Sigmoid colon (tissue), 4 donors: ENCODE data around the gene GNPNAT1.

Experiments
- POLR2AphosphoS5 ChIP-seq, 4 donors: sonication (generic); formaldehyde crosslinking; IDR thresholded peaks; one replicate each; pipeline ENCODE4 v1.6.1; 2017; ENCODE audit warnings: antibody characterized with exemption in 4 of 4
- TF ChIP-seq, protein P1 (sequence below), 4 experiments: fragments of 450-650 bp in 3 of 4; fragments of 200-600 bp in 1 of 4; IDR thresholded peaks; one replicate each; pipeline ENCODE4 v1.5.1; 2016 to 2019; ENCODE audit warnings: antibody characterized with exemption in 4 of 4, mild to moderate bottlenecking in 3 of 4, moderate library complexity in 2 of 4

DNA sequence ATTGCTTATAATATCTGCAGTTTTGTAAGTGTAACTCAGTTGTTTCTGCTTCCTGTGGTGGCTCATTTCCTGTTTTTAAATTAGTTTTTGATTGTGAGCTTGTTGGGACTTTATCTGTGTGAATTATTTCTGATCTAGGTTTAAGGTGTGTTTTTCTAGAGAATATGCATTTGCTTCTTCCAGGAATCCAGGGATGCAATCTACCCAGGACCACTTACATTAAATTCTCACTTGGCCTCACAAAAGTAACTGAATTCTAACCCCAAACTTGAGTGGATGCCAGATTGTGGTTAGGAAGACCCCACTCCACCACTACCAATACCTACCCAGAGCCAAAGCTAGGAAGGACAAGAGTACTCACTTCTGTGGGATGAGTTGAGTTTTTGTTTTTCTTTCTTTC is 49.5 kb downstream of the GNPNAT1 start:
- TF ChIP-seq, protein P1, sequence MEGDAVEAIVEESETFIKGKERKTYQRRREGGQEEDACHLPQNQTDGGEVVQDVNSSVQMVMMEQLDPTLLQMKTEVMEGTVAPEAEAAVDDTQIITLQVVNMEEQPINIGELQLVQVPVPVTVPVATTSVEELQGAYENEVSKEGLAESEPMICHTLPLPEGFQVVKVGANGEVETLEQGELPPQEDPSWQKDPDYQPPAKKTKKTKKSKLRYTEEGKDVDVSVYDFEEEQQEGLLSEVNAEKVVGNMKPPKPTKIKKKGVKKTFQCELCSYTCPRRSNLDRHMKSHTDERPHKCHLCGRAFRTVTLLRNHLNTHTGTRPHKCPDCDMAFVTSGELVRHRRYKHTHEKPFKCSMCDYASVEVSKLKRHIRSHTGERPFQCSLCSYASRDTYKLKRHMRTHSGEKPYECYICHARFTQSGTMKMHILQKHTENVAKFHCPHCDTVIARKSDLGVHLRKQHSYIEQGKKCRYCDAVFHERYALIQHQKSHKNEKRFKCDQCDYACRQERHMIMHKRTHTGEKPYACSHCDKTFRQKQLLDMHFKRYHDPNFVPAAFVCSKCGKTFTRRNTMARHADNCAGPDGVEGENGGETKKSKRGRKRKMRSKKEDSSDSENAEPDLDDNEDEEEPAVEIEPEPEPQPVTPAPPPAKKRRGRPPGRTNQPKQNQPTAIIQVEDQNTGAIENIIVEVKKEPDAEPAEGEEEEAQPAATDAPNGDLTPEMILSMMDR (IDR thresholded peaks at IDR 0.05), result no peak
- no peak for TF ChIP-seq POLR2AphosphoS5 (IDR thresholded peaks at IDR 0.05)
